Measurements from ENCODE around the gene KL. TPM values are rescaled to one million over a fixed set of nuclear protein-coding genes. Genes with fewer than 3 reads are reported as not detected.

Gene KL
- total RNA-seq, 1 donor from 2014 or later: 1.4 TPM

GRCh38 chr13:33100886-33101285 is 84.7 kb downstream of the KL start:
- intact Hi-C loops (cut with DNase I): no loop called here
- DNase-seq (no peak), ATAC-seq (ENCODE audit: poor library complexity) (no peak)

GRCh38 chr13:33101835-33102234 is 85.6 kb downstream of the KL start:
- DNase-seq (no peak), ATAC-seq (ENCODE audit: poor library complexity) (no peak)
- intact Hi-C loops (cut with DNase I): no loop called here

GRCh38 chr13:33103457-33103856 is 87.2 kb downstream of the KL start:
- no peak for ATAC-seq (ENCODE audit: poor library complexity)

GRCh38 chr13:33105387-33106005 is 89.3 kb downstream of the KL start:
- intact Hi-C loops (cut with DNase I): no loop called here
- DNase-seq (no peak), ATAC-seq (ENCODE audit: poor library complexity) (peak; percentile 23)

More at GRCh38 chr13:33103457-33103856, 87.2 kb downstream of the KL start:
- DNase-seq: no peak
- intact Hi-C loops (cut with DNase I): no loop called here

- DNase-seq: no peak
- intact Hi-C loops (cut with DNase I): no loop called here
These were observed 90.6 kb downstream of the KL start for GRCh38 chr13:33106656-33107360.

GRCh38 chr13:33107361-33107760 is 91.1 kb downstream of the KL start:
- intact Hi-C loops (cut with DNase I): no loop called here
- ATAC-seq (ENCODE audit: poor library complexity) (no peak), DNase-seq (no peak)

More at GRCh38 chr13:33106656-33107360, 90.6 kb downstream of the KL start:
- ATAC-seq (ENCODE audit: poor library complexity): no peak

- ATAC-seq (ENCODE audit: poor library complexity): no peak
- no peak for DNase-seq
- intact Hi-C loops (cut with DNase I): no loop called here
These were observed 92.4 kb downstream of the KL start for GRCh38 chr13:33108620-33109019.

- intact Hi-C loops (cut with DNase I): no loop called here
- peak; percentile 3 for ATAC-seq (ENCODE audit: poor library complexity)
These were observed 93.1 kb downstream of the KL start for GRCh38 chr13:33109271-33109697.

GRCh38 chr13:33109801-33110200 is 93.6 kb downstream of the KL start:
- intact Hi-C loops (cut with DNase I): no loop called here

More at GRCh38 chr13:33109271-33109697, 93.1 kb downstream of the KL start:
- DNase-seq: no peak

GRCh38 chr13:33110386-33110712 is 94.1 kb downstream of the KL start:
- ATAC-seq (ENCODE audit: poor library complexity): peak; percentile 2
- intact Hi-C loops (cut with DNase I): no loop called here
- peak; percentile 48 for DNase-seq

More at GRCh38 chr13:33109801-33110200, 93.6 kb downstream of the KL start:
- DNase-seq (no peak), ATAC-seq (ENCODE audit: poor library complexity) (no peak)

GRCh38 chr13:33110713-33111413 is 94.6 kb downstream of the KL start:
- intact Hi-C loops (cut with DNase I): no loop called here
- ATAC-seq (ENCODE audit: poor library complexity) (peak; percentile 59), DNase-seq (peak; percentile 80)

GRCh38 chr13:33111414-33112110 is 95.3 kb downstream of the KL start:
- DNase-seq: no peak
- intact Hi-C loops (cut with DNase I): no loop called here
- peak; percentile 42 for ATAC-seq (ENCODE audit: poor library complexity)

- ATAC-seq (ENCODE audit: poor library complexity) (peak; percentile 23), DNase-seq (peak; percentile 47)
- intact Hi-C loops (cut with DNase I): no loop called here
These were observed 96.5 kb downstream of the KL start for GRCh38 chr13:33112766-33113165.

GRCh38 chr13:33114146-33114545 is 97.9 kb downstream of the KL start:
- ATAC-seq (ENCODE audit: poor library complexity) (no peak), DNase-seq (no peak)
- intact Hi-C loops (cut with DNase I): no loop called here

- DNase-seq (no peak), ATAC-seq (ENCODE audit: poor library complexity) (no peak)
- intact Hi-C loops (cut with DNase I): no loop called here
These were observed 99.1 kb downstream of the KL start for GRCh38 chr13:33115274-33115673.

Data from Right ventricle myocardium superior (tissue), 1 donor.